ENCODE results near the gene ASB3.

GRCh38 chr2:53744395-53745065 is 42.2 kb downstream of the ASB3 start:
- TF ChIP-seq, protein P1, sequence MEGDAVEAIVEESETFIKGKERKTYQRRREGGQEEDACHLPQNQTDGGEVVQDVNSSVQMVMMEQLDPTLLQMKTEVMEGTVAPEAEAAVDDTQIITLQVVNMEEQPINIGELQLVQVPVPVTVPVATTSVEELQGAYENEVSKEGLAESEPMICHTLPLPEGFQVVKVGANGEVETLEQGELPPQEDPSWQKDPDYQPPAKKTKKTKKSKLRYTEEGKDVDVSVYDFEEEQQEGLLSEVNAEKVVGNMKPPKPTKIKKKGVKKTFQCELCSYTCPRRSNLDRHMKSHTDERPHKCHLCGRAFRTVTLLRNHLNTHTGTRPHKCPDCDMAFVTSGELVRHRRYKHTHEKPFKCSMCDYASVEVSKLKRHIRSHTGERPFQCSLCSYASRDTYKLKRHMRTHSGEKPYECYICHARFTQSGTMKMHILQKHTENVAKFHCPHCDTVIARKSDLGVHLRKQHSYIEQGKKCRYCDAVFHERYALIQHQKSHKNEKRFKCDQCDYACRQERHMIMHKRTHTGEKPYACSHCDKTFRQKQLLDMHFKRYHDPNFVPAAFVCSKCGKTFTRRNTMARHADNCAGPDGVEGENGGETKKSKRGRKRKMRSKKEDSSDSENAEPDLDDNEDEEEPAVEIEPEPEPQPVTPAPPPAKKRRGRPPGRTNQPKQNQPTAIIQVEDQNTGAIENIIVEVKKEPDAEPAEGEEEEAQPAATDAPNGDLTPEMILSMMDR (IDR thresholded peaks at IDR 0.05; ENCODE audit: borderline replicate concordance, extremely low read depth, low read length, poor library complexity, severe bottlenecking) = no peak
- no peak for TF ChIP-seq EZH2 (IDR thresholded peaks at IDR 0.05; ENCODE audit: borderline replicate concordance, low read depth, low read length, severe bottlenecking)
